ENCODE data around the gene CNPY1.

GRCh38 chr7:155543926-155544325 lies 2.4 kb downstream of the CNPY1 start:
- TF ChIP-seq EZH2 (IDR thresholded peaks at IDR 0.05; ENCODE audit: borderline replicate concordance, low read length), result no peak
- no peak for TF ChIP-seq CTCF (conservative IDR thresholded peaks at IDR 0.05 in 1 of 2, IDR thresholded peaks at IDR 0.05 in 1 of 2; ENCODE audit: extremely low read depth in 1 of 2, insufficient read depth in 1 of 2, low read depth in 1 of 2, low read length in 2 of 2)
